ENCODE results near the gene ADPRS. TPM values are rescaled to one million over a fixed set of nuclear protein-coding genes. Genes with fewer than 3 reads are reported as not detected.

Gene ADPRS
- total and polyA plus RNA-seq, 7 donors: 20.5 to 56.4 (median 40.2) TPM

DNA sequence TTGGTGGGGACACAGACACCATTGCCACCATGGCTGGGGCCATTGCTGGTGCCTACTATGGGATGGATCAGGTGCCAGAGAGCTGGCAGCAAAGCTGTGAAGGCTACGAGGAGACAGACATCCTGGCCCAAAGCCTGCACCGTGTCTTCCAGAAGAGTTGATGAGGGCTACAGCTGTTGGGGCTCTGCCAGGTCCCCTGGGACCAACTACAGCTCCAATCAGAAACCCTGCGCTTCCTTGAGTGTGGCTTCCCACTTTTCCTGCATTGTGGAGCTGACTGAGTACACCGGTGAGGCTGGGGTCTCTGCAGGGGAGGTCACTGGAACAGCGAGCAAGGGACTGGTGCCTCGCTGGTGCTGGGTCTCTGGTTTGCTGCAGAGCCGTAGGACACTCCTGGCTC lies 4.5 kb downstream of the ADPRS start:
- H3K4me3 ChIP-seq: no peak overlapping the region
- H3K27ac ChIP-seq: no peak overlapping the region
- TF ChIP-seq, protein P1, sequence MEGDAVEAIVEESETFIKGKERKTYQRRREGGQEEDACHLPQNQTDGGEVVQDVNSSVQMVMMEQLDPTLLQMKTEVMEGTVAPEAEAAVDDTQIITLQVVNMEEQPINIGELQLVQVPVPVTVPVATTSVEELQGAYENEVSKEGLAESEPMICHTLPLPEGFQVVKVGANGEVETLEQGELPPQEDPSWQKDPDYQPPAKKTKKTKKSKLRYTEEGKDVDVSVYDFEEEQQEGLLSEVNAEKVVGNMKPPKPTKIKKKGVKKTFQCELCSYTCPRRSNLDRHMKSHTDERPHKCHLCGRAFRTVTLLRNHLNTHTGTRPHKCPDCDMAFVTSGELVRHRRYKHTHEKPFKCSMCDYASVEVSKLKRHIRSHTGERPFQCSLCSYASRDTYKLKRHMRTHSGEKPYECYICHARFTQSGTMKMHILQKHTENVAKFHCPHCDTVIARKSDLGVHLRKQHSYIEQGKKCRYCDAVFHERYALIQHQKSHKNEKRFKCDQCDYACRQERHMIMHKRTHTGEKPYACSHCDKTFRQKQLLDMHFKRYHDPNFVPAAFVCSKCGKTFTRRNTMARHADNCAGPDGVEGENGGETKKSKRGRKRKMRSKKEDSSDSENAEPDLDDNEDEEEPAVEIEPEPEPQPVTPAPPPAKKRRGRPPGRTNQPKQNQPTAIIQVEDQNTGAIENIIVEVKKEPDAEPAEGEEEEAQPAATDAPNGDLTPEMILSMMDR (IDR thresholded peaks at IDR 0.05): no peak
- H3K36me3 ChIP-seq (ENCODE audit: insufficient read depth in 1 of 2, low read depth in 1 of 2): peaks cover 4 to 61% of the 10 kb centered on the region in 2 donors
- H3K27me3 ChIP-seq (ENCODE audit: insufficient read depth in 3 of 3, low read length in 2 of 3): no peaks in the 10 kb centered on the region
- DNase-seq: no peak
- H3K4me1 ChIP-seq: peaks cover 19% of the 10 kb centered on the region
- H3K9me3 ChIP-seq: no peaks in the 10 kb centered on the region
- intact Hi-C loops (cut with DNase I): loop anchor here (10.0 kb wide), 2 partner anchors 122 to 332 kb away; no protein-coding TSS in a partner anchor
- 51 to 55% (median 54%) methylated on average over 7 of the region's 7 CpGs for WGBS, 3 donors
- no peak for ATAC-seq

DNA sequence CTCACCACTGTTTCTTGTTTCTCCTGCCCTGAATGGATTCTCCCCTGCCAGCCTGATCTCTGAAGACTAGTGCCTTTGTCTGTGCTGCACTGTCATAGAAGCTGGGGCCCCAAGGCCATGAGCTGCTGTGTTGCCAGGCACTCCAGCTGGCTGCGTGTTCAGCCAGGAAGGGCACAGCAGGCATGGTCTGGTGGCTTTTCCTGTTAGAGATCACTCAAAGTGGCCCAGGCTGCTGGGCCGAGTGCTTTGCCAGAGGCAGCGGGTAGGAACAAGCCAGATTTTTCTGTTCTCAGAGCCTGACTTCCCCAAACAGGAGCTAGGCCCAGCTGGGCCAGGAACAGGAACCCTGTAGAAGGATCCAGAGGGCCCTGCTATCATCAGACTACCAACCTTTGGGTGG lies 5.2 kb downstream of the ADPRS start:
- Histone ChIP-seq H3K9me3 (no peaks in the 10 kb centered on the region), H3K27ac (no peak overlapping the region), H3K27me3 (ENCODE audit: insufficient read depth in 3 of 3, low read length in 2 of 3) (no peaks in the 10 kb centered on the region), H3K36me3 (ENCODE audit: insufficient read depth in 1 of 2, low read depth in 1 of 2) (peaks cover 4 to 61% of the 10 kb centered on the region in 2 donors), H3K4me1 (peaks cover 19% of the 10 kb centered on the region), H3K4me3 (no peak overlapping the region)
- intact Hi-C loops (cut with DNase I): loop anchor here (10.0 kb wide), 2 partner anchors 121 to 331 kb away; no protein-coding TSS in a partner anchor
- ATAC-seq: no peak
- no peak for DNase-seq
- WGBS, 3 donors: 51 to 64% (median 56%) methylated on average over 3 of the region's 3 CpGs
- TF ChIP-seq, protein P1 (IDR thresholded peaks at IDR 0.05): no peak

DNA sequence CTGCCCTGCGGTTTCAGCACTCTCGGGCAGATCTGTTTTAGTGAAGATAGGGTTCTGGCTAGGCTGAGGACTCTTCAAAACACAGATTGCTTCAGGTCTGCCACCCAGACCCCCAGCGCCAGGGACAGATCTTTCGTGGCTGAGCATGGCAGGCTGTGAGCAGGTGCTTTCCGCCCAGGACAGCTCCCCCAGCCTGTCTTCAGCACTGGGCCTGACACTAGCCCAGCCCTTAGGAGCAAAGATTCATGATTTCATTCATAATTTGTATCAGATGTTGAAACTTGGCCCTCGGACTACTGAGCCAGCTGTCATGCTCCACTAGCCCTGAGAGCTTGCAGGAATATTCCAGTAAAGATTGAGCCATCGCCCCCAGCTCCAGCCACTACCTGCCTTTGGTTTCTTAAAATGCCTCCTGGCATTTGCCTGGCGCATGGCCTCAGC lies 5.9 kb downstream of the ADPRS start:
- peaks cover 16% of the 10 kb centered on the region for H3K4me1 ChIP-seq
- DNase-seq (peak in 1 of 2 donors; percentile 46), ATAC-seq (peak in 1 of 4 donors; percentile 8)
- H3K27ac ChIP-seq: no peak overlapping the region
- 62 to 72% (median 64%) methylated on average over 8 of the region's 8 CpGs for WGBS, 3 donors
- H3K36me3 ChIP-seq (ENCODE audit: insufficient read depth in 1 of 2, low read depth in 1 of 2): peaks cover 4 to 61% of the 10 kb centered on the region in 2 donors
- TF ChIP-seq, protein P1 (IDR thresholded peaks at IDR 0.05): no peak
- intact Hi-C loops (cut with DNase I): loop anchor here (5.0 to 10.0 kb wide), 5 partner anchors 43 to 330 kb away; no protein-coding TSS in a partner anchor
- H3K4me3 ChIP-seq: no peak overlapping the region
- H3K9me3 ChIP-seq: no peaks in the 10 kb centered on the region
- H3K27me3 ChIP-seq (ENCODE audit: insufficient read depth in 3 of 3, low read length in 2 of 3): no peaks in the 10 kb centered on the region

DNA sequence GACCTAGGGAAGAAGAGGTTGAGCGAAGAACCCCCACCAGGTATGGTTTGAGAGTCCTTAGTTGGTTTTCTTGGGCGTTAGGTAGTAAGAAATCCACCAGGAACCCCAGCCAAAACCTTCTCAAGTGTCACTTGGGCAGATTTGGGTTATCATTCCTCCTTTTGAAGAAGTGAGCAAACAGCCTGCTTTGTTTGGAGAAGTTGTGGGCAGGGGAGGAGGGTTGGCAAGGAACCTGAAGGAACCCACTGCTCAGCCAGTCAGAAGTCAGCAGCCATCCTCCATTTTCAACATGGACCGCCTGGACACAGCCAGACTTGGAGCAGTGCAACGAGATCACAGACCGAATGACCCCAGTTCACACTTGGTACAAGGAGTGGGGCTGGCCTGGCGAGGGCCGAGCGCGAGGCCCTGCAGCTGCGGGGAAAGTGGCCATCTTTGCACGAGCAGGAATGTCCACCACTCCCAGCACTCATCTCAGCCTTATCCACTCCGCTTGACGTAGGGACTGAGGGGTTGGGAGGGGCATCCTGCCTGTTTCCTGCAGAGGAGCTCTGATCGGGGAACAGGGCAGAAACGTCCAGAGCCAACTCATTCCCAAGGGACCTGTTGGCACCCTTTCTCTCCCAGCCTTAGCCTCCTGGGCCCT lies 7.2 kb downstream of the ADPRS start:
- TF ChIP-seq, protein P1 (IDR thresholded peaks at IDR 0.05): no peak
- no peak for DNase-seq
- Histone ChIP-seq H3K36me3 (ENCODE audit: insufficient read depth in 1 of 2, low read depth in 1 of 2) (peaks cover 4 to 57% of the 10 kb centered on the region in 2 donors), H3K9me3 (no peaks in the 10 kb centered on the region), H3K27ac (no peak overlapping the region), H3K4me1 (peaks cover 6% of the 10 kb centered on the region), H3K4me3 (no peak overlapping the region), H3K27me3 (ENCODE audit: insufficient read depth in 3 of 3, low read length in 2 of 3) (no peaks in the 10 kb centered on the region)
- intact Hi-C loops (cut with DNase I): loop anchor here (5.0 to 10.0 kb wide), 5 partner anchors 41 to 329 kb away; no protein-coding TSS in a partner anchor
- WGBS, 3 donors: 63 to 72% (median 68%) methylated on average over 13 to 15 of the region's 15 CpGs
- no peak for ATAC-seq
